Endothelial cell of umbilical vein (primary cell): Measurements from ENCODE around the gene KCNJ6.

ENCODE experiments used
- EZH2 ChIP-seq: IDR thresholded peaks from 2 replicates; pipeline ENCODE4 v1.6.1; 2012; ENCODE audit warnings: borderline replicate concordance, low read depth, mild to moderate bottlenecking, moderate library complexity, low read length, inconsistent platforms; ENCODE audit not compliant: severe bottlenecking
- FOS ChIP-seq: IDR thresholded peaks from 2 replicates; pipeline ENCODE4 v1.6.1; 2011; ENCODE audit warnings: mild to moderate bottlenecking, low read length, moderate library complexity, borderline replicate concordance; ENCODE audit not compliant: insufficient read depth
- POLR2A ChIP-seq: IDR thresholded peaks from 2 replicates; pipeline ENCODE4 v1.6.1; 2012; ENCODE audit warnings: low read depth, mild to moderate bottlenecking, control low read depth, low read length
- TF ChIP-seq, protein P1 (sequence below), 2 donors: IDR thresholded peaks; 1 replicate in 1 of 2; 2 replicates in 1 of 2; pipeline ENCODE4 v1.5.1; 2011; ENCODE audit warnings: low read length in 2 of 2, mild to moderate bottlenecking in 2 of 2, moderate library complexity in 2 of 2, control low read depth in 1 of 2, inconsistent platforms in 1 of 2, low read depth in 1 of 2; ENCODE audit not compliant: insufficient read depth in 1 of 2; ENCODE audit errors: extremely low read depth in 1 of 2
- TF ChIP-seq, protein P2 (sequence below): IDR thresholded peaks from 2 replicates; pipeline ENCODE4 v1.6.1; 2011; ENCODE audit not compliant: insufficient read depth, insufficient read length

GRCh38 chr21:37746849-37747248 is 169.4 kb downstream of the KCNJ6 start:
- TF ChIP-seq EZH2 = no peak
- TF ChIP-seq, protein P1, sequence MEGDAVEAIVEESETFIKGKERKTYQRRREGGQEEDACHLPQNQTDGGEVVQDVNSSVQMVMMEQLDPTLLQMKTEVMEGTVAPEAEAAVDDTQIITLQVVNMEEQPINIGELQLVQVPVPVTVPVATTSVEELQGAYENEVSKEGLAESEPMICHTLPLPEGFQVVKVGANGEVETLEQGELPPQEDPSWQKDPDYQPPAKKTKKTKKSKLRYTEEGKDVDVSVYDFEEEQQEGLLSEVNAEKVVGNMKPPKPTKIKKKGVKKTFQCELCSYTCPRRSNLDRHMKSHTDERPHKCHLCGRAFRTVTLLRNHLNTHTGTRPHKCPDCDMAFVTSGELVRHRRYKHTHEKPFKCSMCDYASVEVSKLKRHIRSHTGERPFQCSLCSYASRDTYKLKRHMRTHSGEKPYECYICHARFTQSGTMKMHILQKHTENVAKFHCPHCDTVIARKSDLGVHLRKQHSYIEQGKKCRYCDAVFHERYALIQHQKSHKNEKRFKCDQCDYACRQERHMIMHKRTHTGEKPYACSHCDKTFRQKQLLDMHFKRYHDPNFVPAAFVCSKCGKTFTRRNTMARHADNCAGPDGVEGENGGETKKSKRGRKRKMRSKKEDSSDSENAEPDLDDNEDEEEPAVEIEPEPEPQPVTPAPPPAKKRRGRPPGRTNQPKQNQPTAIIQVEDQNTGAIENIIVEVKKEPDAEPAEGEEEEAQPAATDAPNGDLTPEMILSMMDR (IDR thresholded peaks at IDR 0.05; ENCODE audit: extremely low read depth in 1 of 2, insufficient read depth in 1 of 2, low read depth in 1 of 2, low read length in 2 of 2) = no peak
- TF ChIP-seq, protein P2, sequence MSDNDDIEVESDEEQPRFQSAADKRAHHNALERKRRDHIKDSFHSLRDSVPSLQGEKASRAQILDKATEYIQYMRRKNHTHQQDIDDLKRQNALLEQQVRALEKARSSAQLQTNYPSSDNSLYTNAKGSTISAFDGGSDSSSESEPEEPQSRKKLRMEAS = no peak
- TF ChIP-seq POLR2A = no peak
- TF ChIP-seq FOS = no peak
